ENCODE data around the gene DNER. TPM values are rescaled to one million over a fixed set of nuclear protein-coding genes. Genes with fewer than 3 reads are reported as not detected.

The DNER gene
- total and polyA plus RNA-seq, 2 donors (not counting 1 experiment from before 2014, with no cell fraction given), result not detected

DNA sequence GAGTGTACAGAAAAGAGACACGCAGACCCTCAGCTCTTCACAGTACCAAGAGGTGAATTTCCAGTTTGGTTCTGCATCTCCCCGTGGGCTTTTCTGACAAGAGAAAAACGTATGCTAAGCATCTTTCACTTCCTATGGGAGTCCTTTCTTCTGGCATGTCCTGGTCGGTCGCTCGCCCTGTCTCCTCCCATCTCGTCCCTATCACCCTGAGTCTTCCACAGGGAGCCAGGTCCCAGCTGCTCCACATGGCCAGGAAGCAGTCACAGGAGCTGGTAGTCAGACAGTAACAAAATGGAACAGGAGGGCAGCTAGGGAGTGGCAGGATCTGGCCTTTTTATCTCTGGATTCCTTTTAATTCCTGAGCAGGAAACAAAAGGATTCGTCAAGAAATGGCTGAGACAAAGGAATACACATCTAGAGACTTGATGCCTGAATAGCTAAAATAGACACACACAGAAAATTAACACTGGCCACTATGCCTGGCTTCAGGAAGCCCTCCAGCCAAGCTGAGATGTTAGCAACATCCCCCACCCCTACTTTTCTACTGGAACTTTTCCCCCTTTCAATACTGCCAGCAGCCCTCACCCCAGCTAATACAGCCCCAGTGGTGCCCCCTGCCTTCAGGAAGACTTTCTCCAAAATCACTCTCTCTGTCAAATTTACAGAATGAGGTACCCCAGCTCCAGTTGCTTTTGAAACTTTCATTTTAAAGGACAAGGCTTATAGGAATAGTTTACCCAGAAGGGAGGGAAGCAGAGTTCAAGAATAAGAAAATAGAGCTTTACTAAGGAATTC lies 136.1 kb downstream of the DNER start:
- H3K9me3 ChIP-seq (ENCODE audit: control extremely low read depth in 1 of 3, control insufficient read depth in 2 of 3, insufficient read depth in 1 of 3, low read length in 2 of 3), result no peaks in the 10 kb centered on the region
- H3K4me1 ChIP-seq (ENCODE audit: control insufficient read depth in 2 of 2, insufficient read depth in 2 of 2, low read length in 2 of 2), result no peaks in the 10 kb centered on the region
- no peaks in the 10 kb centered on the region for H3K4me1 Mint-ChIP-seq
- H4K20me1 ChIP-seq (ENCODE audit: control insufficient read depth, insufficient read depth, low read length, poor library complexity, severe bottlenecking), result no peaks in the 10 kb centered on the region
- H3K27ac Mint-ChIP-seq, result no peak overlapping the region
- 81% methylated on average over 5 of the region's 8 CpGs for WGBS (ENCODE audit: insufficient coverage)
- H3K9ac ChIP-seq (ENCODE audit: low read length), result no peak overlapping the region
- intact Hi-C loops (cut with micrococcal nuclease), result no loop called here
- no peak overlapping the region for H3K27ac ChIP-seq (ENCODE audit: low read length in 2 of 2)
- DNase-seq (no peak), ATAC-seq (ENCODE audit: low read depth) (no peak)
- H3K79me2 ChIP-seq (ENCODE audit: control insufficient read depth, insufficient read depth, low read length), result no peaks in the 10 kb centered on the region
- no peak overlapping the region for H3K4me3 ChIP-seq (ENCODE audit: control extremely low read depth in 1 of 5, extremely low read depth in 1 of 5, insufficient read depth in 1 of 5, low read depth in 2 of 5, low read length in 4 of 5)
- H3K4me3 Mint-ChIP-seq, result no peak overlapping the region
- no peaks in the 10 kb centered on the region for H3K9me3 Mint-ChIP-seq (ENCODE audit: insufficient read depth)
- no peaks in the 10 kb centered on the region for H3K36me3 ChIP-seq (replicated peaks in 1 of 2; ENCODE audit: control extremely low read depth in 1 of 2, control insufficient read depth in 1 of 2, extremely low read depth in 1 of 2, insufficient read depth in 2 of 2, low read length in 1 of 2)
- ChIA-PET CTCF (interaction anchor here (1.2 kb wide), 1 partner anchor 9 kb away, joined by 3 read pairs; no protein-coding TSS in a partner anchor), POLR2A (no interaction called here)
- no peak overlapping the region for H2AFZ ChIP-seq (ENCODE audit: insufficient read depth, low read depth, low read length, poor library complexity, severe bottlenecking)
- peaks cover 0 to 5% (median 0%) of the 10 kb centered on the region in 4 experiments for H3K27me3 ChIP-seq (replicated peaks in 1 of 4; ENCODE audit: control extremely low read depth in 1 of 4, control insufficient read depth in 3 of 4, insufficient read depth in 4 of 4, low read length in 3 of 4)
- TF ChIP-seq, protein P1, sequence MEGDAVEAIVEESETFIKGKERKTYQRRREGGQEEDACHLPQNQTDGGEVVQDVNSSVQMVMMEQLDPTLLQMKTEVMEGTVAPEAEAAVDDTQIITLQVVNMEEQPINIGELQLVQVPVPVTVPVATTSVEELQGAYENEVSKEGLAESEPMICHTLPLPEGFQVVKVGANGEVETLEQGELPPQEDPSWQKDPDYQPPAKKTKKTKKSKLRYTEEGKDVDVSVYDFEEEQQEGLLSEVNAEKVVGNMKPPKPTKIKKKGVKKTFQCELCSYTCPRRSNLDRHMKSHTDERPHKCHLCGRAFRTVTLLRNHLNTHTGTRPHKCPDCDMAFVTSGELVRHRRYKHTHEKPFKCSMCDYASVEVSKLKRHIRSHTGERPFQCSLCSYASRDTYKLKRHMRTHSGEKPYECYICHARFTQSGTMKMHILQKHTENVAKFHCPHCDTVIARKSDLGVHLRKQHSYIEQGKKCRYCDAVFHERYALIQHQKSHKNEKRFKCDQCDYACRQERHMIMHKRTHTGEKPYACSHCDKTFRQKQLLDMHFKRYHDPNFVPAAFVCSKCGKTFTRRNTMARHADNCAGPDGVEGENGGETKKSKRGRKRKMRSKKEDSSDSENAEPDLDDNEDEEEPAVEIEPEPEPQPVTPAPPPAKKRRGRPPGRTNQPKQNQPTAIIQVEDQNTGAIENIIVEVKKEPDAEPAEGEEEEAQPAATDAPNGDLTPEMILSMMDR (IDR thresholded peaks at IDR 0.05), result no peak
- TF ChIP-seq EZH2 (IDR thresholded peaks at IDR 0.05; ENCODE audit: borderline replicate concordance, insufficient read depth, low read depth, low read length, poor library complexity, severe bottlenecking), result no peak
- H3K4me2 ChIP-seq (replicated peaks; ENCODE audit: low read depth, low read length, poor library complexity, severe bottlenecking), result no peak overlapping the region
- peaks cover 28% of the 10 kb centered on the region for H3K27me3 Mint-ChIP-seq

DNA sequence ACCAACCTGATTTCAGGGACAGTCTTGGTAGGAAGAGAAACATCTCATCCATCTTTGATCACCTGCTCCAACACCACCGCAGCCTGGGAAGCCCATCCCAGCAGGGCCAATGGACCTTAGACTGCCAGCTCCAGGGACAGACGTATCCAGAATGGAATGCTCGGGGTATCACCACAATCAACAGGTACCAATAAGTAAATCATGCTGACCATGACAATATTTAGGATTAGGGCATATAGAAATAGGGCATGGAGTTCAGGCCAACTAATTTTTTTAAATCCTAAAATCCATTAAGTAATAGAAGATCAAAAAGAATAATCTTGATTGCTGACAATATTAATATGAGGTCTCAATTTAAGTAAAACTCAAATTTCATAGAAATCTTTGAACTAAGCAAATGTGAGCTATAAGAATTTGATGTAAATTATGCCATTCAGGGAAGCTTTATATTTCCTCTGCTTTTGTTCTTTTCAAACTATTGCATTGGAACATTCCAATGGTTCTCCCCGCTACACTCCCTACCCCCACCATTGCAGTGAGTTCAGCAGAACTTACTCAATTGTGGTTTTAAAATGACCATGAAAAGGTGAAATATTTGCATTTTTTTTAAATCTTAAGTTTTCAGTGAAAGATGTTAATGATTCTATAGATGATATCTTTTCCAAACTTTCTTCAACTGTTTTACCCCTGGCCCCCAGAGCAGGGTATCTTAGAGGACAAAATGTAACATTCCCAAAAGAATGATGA lies 138.6 kb downstream of the DNER start:
- DNase-seq (no peak), ATAC-seq (ENCODE audit: low read depth) (no peak)
- Histone ChIP-seq H3K9me3 (ENCODE audit: control extremely low read depth in 1 of 3, control insufficient read depth in 2 of 3, insufficient read depth in 1 of 3, low read length in 2 of 3) (no peaks in the 10 kb centered on the region), H3K27ac (ENCODE audit: low read length in 2 of 2) (no peak overlapping the region), H3K4me3 (ENCODE audit: control extremely low read depth in 1 of 5, extremely low read depth in 1 of 5, insufficient read depth in 1 of 5, low read depth in 2 of 5, low read length in 4 of 5) (no peak overlapping the region), H3K4me2 (replicated peaks; ENCODE audit: low read depth, low read length, poor library complexity, severe bottlenecking) (no peak overlapping the region), H3K79me2 (ENCODE audit: control insufficient read depth, insufficient read depth, low read length) (no peaks in the 10 kb centered on the region), H4K20me1 (ENCODE audit: control insufficient read depth, insufficient read depth, low read length, poor library complexity, severe bottlenecking) (no peaks in the 10 kb centered on the region), H3K36me3 (replicated peaks in 1 of 2; ENCODE audit: control extremely low read depth in 1 of 2, control insufficient read depth in 1 of 2, extremely low read depth in 1 of 2, insufficient read depth in 2 of 2, low read length in 1 of 2) (no peaks in the 10 kb centered on the region), H3K4me1 (ENCODE audit: control insufficient read depth in 2 of 2, insufficient read depth in 2 of 2, low read length in 2 of 2) (no peaks in the 10 kb centered on the region), H3K27me3 (replicated peaks in 1 of 4; ENCODE audit: control extremely low read depth in 1 of 4, control insufficient read depth in 3 of 4, insufficient read depth in 4 of 4, low read length in 3 of 4) (no peaks in the 10 kb centered on the region), H2AFZ (ENCODE audit: insufficient read depth, low read depth, low read length, poor library complexity, severe bottlenecking) (no peak overlapping the region), H3K9ac (ENCODE audit: low read length) (no peak overlapping the region)
- Mint-ChIP-seq H3K4me3 (no peak overlapping the region), H3K9me3 (ENCODE audit: insufficient read depth) (no peaks in the 10 kb centered on the region), H3K27ac (no peak overlapping the region), H3K27me3 (peaks cover 25% of the 10 kb centered on the region), H3K4me1 (no peaks in the 10 kb centered on the region)
- ChIA-PET CTCF (no interaction called here), POLR2A (no interaction called here)
- no peak for TF ChIP-seq EZH2 (IDR thresholded peaks at IDR 0.05; ENCODE audit: borderline replicate concordance, insufficient read depth, low read depth, low read length, poor library complexity, severe bottlenecking)
- TF ChIP-seq, protein P1 (IDR thresholded peaks at IDR 0.05), result no peak
- intact Hi-C loops (cut with micrococcal nuclease), result no loop called here
- no CpG with 5 or more reads among the region's 4 CpGs for WGBS (ENCODE audit: insufficient coverage)
